OCI-LY7 (cell line): ENCODE measurements around the gene SCARB1. TPM values are rescaled to one million over a fixed set of nuclear protein-coding genes. Genes with fewer than 3 reads are reported as not detected.

ENCODE experiments used
- BruUV-seq: library from RNA; stranded (reverse); fragments of 400-500 nt; replicated peaks from 2 replicates; lab custom pipeline; 2021; lab: Mats Ljungman, UMichigan
- CTCF ChIA-PET: fragments of 300-600 bp; sonication (Branson Sonifier 250); formaldehyde crosslinking; loops from one replicate; lab custom pipeline; 2022; ENCODE audit warnings: antibody characterized with exemption; ENCODE audit not compliant: unreplicated experiment; lab: Charles Lee
- POLR2A ChIA-PET: fragments of 300-600 bp; sonication (Branson Sonifier 250); formaldehyde crosslinking; loops from one replicate; lab custom pipeline; 2022; ENCODE audit warnings: antibody characterized with exemption; lab: Charles Lee
- DNase-seq: peaks from one replicate; pipeline ENCODE4 v3.0.0-alpha.2; 2015; ENCODE audit warnings: low spot score
- H2AFZ ChIP-seq: fragments of 200-600 bp; sonication (generic), shearing (Covaris generic); 2 replicates; pipeline ENCODE4 v1.6.1; 2014; ENCODE audit warnings: mild to moderate bottlenecking, antibody characterized with exemption, low read length, moderate library complexity
- H3K27ac ChIP-seq: fragments of 200-600 bp; sonication (generic); 2 replicates; pipeline ENCODE4 v1.5.1; 2014; ENCODE audit warnings: mixed run types, low read depth, mild to moderate bottlenecking, moderate library complexity, low read length, inconsistent platforms; ENCODE audit not compliant: poor library complexity, severe bottlenecking
- H3K36me3 ChIP-seq: fragments of 200-600 bp; sonication (generic); 2 replicates; pipeline ENCODE4 v1.6.1; 2014; ENCODE audit warnings: mild to moderate bottlenecking, antibody characterized with exemption, low read length, moderate library complexity, mixed read lengths; ENCODE audit not compliant: insufficient read depth
- H3K4me1 ChIP-seq: fragments of 200-600 bp; sonication (generic); 2 replicates; pipeline ENCODE4 v1.5.1; 2014; ENCODE audit warnings: mild to moderate bottlenecking, low read length; ENCODE audit not compliant: insufficient read depth, poor library complexity, severe bottlenecking
- H3K4me2 ChIP-seq: fragments of 200-600 bp; sonication (generic); 2 replicates; pipeline ENCODE4 v1.6.1; 2014; ENCODE audit warnings: mild to moderate bottlenecking, low read length
- H3K4me3 ChIP-seq: fragments of 200-600 bp; sonication (generic); 2 replicates; pipeline ENCODE4 v1.5.1; 2014; ENCODE audit warnings: mild to moderate bottlenecking, low read depth, low read length; ENCODE audit not compliant: poor library complexity, severe bottlenecking
- H3K79me2 ChIP-seq: fragments of 200-600 bp; sonication (generic); 2 replicates; pipeline ENCODE4 v1.6.1; 2016; ENCODE audit warnings: low read depth, mild to moderate bottlenecking, low read length, moderate library complexity, mixed read lengths; ENCODE audit not compliant: insufficient read depth
- H3K9me2 ChIP-seq: fragments of 200-600 bp; sonication (generic); 2 replicates; pipeline ENCODE4 v1.6.1; 2016; ENCODE audit warnings: mild to moderate bottlenecking, low read length, mixed read lengths; ENCODE audit not compliant: insufficient read depth
- H3K9me3 ChIP-seq: fragments of 200-600 bp; sonication (generic); 2 replicates; pipeline ENCODE4 v1.6.1; 2014; ENCODE audit warnings: mild to moderate bottlenecking, mixed run types, low read length, mixed read lengths
- H4K20me1 ChIP-seq: fragments of 200-600 bp; sonication (generic); 2 replicates; pipeline ENCODE4 v1.6.1; 2014; ENCODE audit warnings: mild to moderate bottlenecking, antibody characterized with exemption, low read length, moderate library complexity, mixed read lengths; ENCODE audit not compliant: insufficient read depth
- EZH2phosphoT487 ChIP-seq: fragments of 200-600 bp; sonication (generic); IDR thresholded peaks from 2 replicates; pipeline ENCODE4 v1.6.1; 2018; ENCODE audit warnings: low read depth, borderline replicate concordance, mild to moderate bottlenecking, mixed run types, antibody characterized with exemption, low read length, moderate library complexity, mixed read lengths
- intact Hi-C: fragments of 100-400 bp; cut with micrococcal nuclease; formaldehyde crosslinking; loops from one replicate; pipeline ENCODE4 v1.10.0; 2022; ENCODE audit not compliant: unreplicated experiment
- total RNA-seq, 2 experiments: library from RNA; depleted of rRNA in 1 of 2; stranded (reverse); fragments of >200 nt in 1 of 2; shearing (Covaris generic) in 1 of 2; gene quantifications; 2 replicates each; pipeline ENCODE4 v1.2.3, GENCODE V29; 2014 to 2022
- TF ChIP-seq, protein P1 (sequence below): fragments of 200-600 bp; sonication (generic); conservative IDR thresholded peaks from 2 replicates; pipeline ENCODE4 v1.5.1; 2014; ENCODE audit warnings: mild to moderate bottlenecking, antibody characterized with exemption, low read length, moderate library complexity, mixed read lengths

Gene SCARB1
- total RNA-seq, 2 experiments from 2014 or later, result 42.9 to 112 TPM

DNA sequence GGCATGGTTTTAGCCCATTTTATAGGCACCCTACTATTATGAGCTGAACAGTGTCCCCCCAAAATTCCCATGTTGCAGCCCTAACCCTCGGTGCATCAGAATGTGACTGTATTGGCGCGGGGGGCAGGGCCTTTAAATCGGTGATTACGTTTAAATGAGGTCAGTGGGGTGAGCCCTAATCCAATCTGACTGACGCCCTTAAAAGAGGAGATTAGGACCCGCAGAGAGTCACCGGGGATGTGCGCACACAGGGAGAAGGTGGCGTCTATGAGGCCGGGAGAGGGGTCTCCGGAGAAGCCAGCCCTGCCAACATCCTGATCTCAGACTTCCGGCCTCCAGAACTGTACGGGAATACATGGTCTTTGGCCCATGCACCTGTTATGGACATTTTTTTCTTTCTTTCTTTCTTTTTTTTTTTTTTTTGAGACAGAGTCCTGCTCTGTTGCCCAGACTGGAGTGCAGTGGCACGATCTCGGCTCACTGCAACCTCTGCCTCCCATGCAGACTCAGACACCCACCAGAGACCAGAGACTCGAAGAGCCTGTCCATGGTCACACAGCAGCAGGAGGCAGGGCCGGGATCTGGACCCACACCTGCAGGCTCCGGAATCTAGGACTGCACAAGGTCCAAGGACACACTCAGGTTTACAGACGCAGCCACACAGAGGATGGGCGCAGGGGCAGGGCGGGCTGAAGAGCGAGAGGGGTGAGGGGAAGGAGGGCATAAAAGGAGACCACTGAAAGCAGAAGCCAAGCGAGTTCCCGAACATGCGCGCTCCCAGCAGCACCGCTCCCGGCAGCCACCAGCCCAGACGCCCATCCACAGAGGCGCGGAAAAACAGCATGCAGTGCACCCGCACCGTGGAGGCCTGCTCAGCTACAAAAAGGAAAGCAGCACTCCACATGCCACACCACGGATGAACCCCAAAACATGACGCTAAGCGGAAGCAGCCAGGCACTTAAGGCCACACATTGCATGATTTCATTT, 19.0 kb downstream of the SCARB1 start:
- H2AFZ ChIP-seq, result no peak overlapping the region
- POLR2A ChIA-PET, result no interaction called here
- intact Hi-C loops, result no loop called here
- H3K27ac ChIP-seq, result no peak overlapping the region
- BruUV-seq, result no TSS peak
- H3K4me1 ChIP-seq, result no peaks in the 10 kb centered on the region
- H4K20me1 ChIP-seq, result no peaks in the 10 kb centered on the region
- H3K9me2 ChIP-seq, result no peaks in the 10 kb centered on the region
- H3K36me3 ChIP-seq, result peaks cover 10% of the 10 kb centered on the region
- no peak overlapping the region for H3K4me2 ChIP-seq
- CTCF ChIA-PET, result no interaction called here
- H3K79me2 ChIP-seq, result no peaks in the 10 kb centered on the region
- no peak for TF ChIP-seq EZH2phosphoT487
- TF ChIP-seq, protein P1, sequence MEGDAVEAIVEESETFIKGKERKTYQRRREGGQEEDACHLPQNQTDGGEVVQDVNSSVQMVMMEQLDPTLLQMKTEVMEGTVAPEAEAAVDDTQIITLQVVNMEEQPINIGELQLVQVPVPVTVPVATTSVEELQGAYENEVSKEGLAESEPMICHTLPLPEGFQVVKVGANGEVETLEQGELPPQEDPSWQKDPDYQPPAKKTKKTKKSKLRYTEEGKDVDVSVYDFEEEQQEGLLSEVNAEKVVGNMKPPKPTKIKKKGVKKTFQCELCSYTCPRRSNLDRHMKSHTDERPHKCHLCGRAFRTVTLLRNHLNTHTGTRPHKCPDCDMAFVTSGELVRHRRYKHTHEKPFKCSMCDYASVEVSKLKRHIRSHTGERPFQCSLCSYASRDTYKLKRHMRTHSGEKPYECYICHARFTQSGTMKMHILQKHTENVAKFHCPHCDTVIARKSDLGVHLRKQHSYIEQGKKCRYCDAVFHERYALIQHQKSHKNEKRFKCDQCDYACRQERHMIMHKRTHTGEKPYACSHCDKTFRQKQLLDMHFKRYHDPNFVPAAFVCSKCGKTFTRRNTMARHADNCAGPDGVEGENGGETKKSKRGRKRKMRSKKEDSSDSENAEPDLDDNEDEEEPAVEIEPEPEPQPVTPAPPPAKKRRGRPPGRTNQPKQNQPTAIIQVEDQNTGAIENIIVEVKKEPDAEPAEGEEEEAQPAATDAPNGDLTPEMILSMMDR, result no peak
- H3K9me3 ChIP-seq, result no peaks in the 10 kb centered on the region
- DNase-seq, result no peak
- H3K4me3 ChIP-seq, result no peak overlapping the region

DNA sequence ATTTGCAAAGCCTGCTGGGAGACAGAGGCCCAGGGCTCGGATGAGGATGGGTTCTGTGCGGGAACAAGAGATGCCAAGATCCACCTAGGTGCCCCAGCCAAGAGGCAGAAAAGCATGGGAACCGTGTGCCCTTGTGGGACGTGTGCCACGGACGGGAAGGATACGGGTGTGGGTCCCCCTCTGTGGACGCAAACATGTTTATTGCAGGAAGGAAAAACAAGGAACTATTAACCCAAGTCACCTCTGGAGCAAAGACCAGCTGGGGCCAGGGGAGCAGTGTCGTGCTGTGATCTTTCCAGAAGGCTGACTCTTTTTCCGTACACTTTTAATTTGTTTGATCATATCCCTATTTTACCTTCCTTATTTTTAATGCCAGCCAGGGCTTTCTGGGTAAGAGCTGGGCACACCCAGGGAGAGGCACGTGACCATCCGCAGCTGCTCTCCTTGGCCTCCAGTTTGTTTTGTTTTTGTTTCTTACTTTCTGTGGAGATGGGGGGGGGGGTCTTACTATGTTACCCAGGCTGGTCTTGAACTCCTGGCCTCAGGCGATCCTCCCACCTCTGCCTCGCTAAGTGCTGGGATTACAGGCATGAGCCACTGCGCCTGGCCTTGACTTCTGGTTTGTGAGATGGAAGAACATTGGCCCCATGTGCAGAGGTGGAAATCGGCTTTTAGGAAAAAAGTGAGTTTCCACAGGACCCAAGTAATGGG, 20.7 kb downstream of the SCARB1 start:
- no TSS peak for BruUV-seq
- Histone ChIP-seq H3K4me3 (no peak overlapping the region), H3K9me3 (no peaks in the 10 kb centered on the region), H3K79me2 (no peaks in the 10 kb centered on the region), H3K9me2 (no peaks in the 10 kb centered on the region), H4K20me1 (no peaks in the 10 kb centered on the region), H3K36me3 (no peaks in the 10 kb centered on the region), H2AFZ (no peak overlapping the region), H3K27ac (no peak overlapping the region), H3K4me2 (no peak overlapping the region), H3K4me1 (no peaks in the 10 kb centered on the region)
- TF ChIP-seq EZH2phosphoT487, result no peak
- TF ChIP-seq, protein P1, result no peak
- DNase-seq, result no peak
- ChIA-PET CTCF (no interaction called here), POLR2A (no interaction called here)
- intact Hi-C loops, result no loop called here
